ENCODE data around the gene C15orf39.

C15orf39 gene

DNA sequence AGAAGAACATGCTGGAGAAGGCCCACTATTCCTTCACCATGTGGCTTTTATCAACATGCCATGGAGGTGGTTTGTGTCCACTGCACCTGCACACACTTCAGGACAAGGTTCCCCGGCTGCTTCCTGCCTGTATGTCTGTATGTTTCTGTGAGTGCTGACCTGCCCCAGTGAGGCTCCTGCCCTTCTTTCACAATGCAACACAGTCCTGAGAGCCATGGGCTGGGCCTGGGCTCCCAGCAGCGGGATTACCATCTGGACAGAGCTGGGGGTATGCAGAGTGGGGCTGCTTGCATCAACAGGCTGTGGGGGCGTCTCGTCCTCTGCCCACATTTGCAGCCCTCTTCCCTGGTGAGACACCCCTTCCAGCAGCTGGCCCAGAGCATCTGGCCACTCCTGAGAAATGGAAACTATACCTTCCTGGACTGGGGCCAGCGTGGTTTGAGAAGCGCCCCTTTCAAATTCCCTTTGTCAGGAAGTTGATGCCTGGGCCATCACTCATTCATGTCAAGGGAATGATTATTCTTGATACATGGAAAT, 29.3 kb upstream of the C15orf39 start:
- DNase-seq (ENCODE audit: low read depth in 2 of 2): no peak

DNA sequence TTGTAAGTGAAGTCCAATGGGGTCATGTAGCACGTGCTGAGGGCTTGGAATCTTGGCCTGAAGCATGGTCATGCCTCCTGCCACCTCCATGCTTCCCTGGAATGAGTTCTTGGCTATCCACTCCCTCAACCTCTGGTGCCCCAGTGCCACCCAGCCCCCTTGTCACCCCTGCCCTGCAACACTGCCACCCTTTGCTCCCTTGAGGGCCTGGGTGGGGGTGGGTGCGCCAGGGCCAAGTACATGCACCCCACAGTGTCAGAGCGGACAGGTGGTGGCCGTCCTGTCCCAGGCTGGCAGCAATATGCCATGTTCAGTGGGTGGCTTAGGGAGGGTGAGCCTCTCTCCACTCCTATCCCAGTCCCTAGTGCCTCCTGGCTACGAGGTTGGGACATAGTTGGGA, 27.6 kb upstream of the C15orf39 start:
- DNase-seq (ENCODE audit: low read depth in 2 of 2): no peak

GRCh38 chr15:75174729-75175128, 27.0 kb upstream of the C15orf39 start:
- no peak for DNase-seq (ENCODE audit: low read depth in 2 of 2)

GRCh38 chr15:75176396-75176761, 25.3 kb upstream of the C15orf39 start:
- no peak for DNase-seq (ENCODE audit: low read depth in 2 of 2)

DNA sequence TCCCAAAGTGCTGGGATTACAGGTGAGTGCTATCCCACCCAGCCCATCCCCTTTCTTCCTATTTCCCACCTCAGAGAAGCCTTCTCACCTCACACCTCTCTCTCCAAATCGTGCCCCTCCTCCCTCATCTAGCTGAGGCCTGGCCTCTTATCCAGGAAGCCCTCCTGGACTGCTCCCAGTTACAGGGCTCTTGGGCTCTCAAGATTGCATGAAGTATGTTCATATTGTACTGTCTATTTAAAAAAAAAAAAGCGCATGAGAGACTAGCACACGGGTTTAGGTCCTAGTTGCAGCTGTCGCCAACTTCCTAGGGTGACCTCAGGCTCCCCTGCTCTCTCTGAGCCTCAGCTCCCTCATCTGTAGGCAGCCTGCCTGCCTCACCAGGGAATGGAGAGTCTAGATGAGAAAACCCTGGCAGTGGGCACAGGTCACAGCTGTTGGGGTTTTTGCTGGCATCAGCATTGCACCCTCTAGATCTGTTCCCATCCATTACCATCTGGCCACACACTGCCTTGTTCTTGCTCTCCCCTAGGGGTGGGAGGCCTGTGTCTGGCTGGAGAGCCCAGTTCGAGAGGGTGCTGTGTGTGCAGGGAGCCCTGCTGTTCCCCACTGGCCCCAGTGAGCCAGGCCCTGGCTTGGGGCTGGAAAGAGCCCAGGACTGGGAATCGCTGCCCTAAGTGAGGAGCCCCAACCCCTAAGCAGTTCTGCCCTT, 24.2 kb upstream of the C15orf39 start:
- no peak for DNase-seq (ENCODE audit: low read depth in 2 of 2)

- DNase-seq (ENCODE audit: low read depth in 2 of 2): no peak
Measured at GRCh38 chr15:75178171-75178937, 23.3 kb upstream of the C15orf39 start.

GRCh38 chr15:75178938-75179745, 22.5 kb upstream of the C15orf39 start:
- no peak for DNase-seq (ENCODE audit: low read depth in 2 of 2)

GRCh38 chr15:75179746-75180140, 21.9 kb upstream of the C15orf39 start:
- DNase-seq (ENCODE audit: low read depth in 2 of 2): no peak

- DNase-seq (ENCODE audit: low read depth in 2 of 2): no peak
Measured at GRCh38 chr15:75181780-75182179, 19.9 kb upstream of the C15orf39 start.

DNA sequence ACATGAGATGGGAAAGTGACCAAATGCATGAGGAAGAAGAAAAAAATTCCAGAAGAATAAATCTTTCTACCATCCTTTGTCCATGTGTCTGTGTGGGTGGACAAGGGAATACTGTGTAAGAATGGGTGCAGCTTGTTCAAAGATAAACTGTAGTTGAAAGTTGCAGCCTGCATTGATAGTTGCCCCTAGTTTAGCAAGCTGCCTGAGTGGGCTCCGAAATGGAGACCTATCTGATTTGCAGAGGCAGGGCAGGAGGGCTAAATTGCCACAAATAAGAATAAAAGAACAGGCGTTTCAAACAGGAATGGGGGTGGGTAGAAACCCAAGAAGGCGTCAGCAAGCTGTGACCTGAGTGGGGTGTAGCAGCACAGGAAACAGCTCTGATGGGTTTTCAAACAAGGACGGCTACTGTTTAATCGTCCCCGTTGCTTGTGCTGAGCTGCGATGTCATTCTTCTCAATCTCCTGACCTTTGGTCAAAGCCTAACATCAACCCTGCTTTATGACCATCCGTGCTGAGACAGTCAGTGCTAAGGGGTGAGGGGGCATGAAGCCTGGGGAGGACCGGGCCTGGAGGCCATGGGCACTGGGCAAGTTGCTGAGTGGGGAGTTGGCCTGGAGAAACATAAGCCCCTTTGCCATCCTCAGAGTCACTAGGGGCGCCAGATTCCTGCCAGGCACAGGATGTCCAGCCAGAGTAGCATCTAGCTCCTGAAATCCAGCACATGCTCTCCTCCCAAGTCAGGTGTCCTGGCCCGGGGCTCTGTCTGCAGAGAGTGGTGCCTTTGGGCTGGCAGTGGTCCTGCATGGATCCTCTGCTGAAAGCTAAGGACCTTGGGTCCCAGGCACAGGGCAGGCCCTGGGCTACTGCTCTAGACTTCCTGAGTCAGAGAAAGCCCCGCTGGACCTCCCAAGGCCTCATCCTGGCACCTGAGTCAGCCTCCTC, 19.2 kb upstream of the C15orf39 start:
- DNase-seq (ENCODE audit: low read depth in 2 of 2): no peak

GRCh38 chr15:75185271-75186029, 16.2 kb upstream of the C15orf39 start:
- no peak for DNase-seq (ENCODE audit: low read depth in 2 of 2)

DNA sequence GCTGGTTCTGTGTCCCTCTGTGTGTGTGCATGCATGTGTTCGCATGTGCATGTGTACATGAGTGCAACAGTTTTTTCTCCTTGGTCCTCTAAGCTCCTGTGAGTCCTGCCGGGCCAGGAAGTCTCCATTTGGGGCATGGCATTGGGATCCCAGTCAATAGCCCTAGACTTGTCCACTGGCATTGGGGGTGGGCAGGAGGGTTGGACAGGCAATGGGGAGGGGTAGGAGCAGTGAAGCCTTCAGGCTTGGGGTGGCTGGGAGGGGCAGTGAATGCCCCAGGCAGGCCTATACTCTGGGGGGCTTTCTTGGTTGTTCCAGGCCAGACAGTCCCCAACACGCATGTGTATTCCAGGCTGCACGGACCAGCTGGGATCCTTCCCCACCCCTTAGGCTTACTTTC, 15.6 kb upstream of the C15orf39 start:
- DNase-seq (ENCODE audit: low read depth in 2 of 2): no peak

GRCh38 chr15:75188499-75188898, 13.2 kb upstream of the C15orf39 start:
- DNase-seq (ENCODE audit: low read depth in 2 of 2): no peak

DNA sequence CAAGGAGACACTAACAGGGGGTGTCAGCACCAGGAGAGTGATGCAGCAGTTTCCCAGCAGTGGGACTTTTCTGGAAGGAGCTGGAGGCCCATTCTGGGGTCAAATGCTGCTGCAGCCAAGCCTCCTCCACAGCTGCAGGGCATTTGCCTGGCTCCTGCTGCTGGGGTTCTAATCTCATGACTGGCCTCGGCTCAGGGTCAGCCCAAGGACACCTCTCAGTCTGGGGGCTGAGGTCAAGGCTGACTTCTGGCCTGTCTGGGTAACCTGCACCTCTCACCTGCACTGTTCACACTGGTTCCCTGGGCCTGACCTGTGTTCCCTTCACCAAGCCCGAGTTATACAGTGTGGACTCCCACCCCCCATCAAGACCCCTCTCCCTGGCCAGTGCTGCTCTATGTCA, 10.4 kb upstream of the C15orf39 start:
- no peak for DNase-seq (ENCODE audit: low read depth in 2 of 2)

GRCh38 chr15:75192307-75192706, 9.4 kb upstream of the C15orf39 start:
- DNase-seq (ENCODE audit: low read depth in 2 of 2): no peak

GRCh38 chr15:75193272-75193671, 8.4 kb upstream of the C15orf39 start:
- no peak for DNase-seq (ENCODE audit: low read depth in 2 of 2)

- DNase-seq (ENCODE audit: low read depth in 2 of 2): no peak
Measured at GRCh38 chr15:75193976-75194375, 7.7 kb upstream of the C15orf39 start.

GRCh38 chr15:75194397-75194796, 7.3 kb upstream of the C15orf39 start:
- DNase-seq (ENCODE audit: low read depth in 2 of 2): no peak

DNA sequence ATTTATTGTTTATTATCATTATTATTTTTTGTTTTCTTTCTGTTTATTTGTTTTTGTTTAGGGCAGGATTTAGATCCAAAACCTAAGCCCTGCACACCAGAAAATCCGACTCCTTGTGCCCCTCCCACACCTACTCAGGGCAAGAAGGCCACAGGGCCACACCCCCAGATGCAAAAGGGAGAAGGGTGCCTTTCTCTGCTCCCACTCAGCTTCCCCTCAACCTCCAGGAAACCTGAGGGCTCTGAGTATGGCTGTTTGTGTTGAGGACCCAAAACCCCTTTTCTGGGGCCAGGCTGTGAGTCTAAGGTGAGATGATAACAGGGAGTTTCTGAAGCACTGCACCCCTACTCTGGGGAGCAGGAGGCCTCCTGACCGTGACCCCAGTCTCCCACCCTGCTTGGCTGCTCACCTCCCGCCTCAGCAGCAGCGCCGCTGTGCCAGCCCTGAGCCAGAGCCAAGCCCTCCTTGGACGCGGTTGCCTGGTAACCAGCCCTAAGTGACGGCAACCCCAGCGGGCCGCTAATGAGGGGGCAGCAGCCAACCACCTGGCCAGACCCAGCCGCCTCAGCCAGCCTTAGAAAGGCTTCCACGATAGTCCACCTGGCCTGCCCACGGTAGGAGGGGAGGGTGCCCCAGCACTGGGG, 6.4 kb upstream of the C15orf39 start:
- DNase-seq (ENCODE audit: low read depth in 2 of 2): no peak

- no peak for DNase-seq (ENCODE audit: low read depth in 2 of 2)
Measured at GRCh38 chr15:75195766-75196241, 5.9 kb upstream of the C15orf39 start.

Measured in stimulated activated CD8-positive, alpha-beta memory T cell treated with anti-CD3 and anti-CD28 coated beads, Interleukin-2, amount 100 ng/mL, for 48 hours (primary cell).